BLaER1 treated with 17β-estradiol and CSF1 and Interleukin-3, amounts not matched to agents 10 nM and 100 nM (cell line): ENCODE results near the gene BCAP31.
"Not testable (repeated sequence)": the region's sequence is repeated elsewhere in the genome, so short reads cannot be mapped to it uniquely, and the experiment has no call there.

Experiments
- H3K27ac ChIP-seq, 11 experiments: shearing (Covaris generic); formaldehyde crosslinking; 2 replicates each; pipeline ENCODE4 v1.8.1; 2022
- H3K27me3 ChIP-seq, 11 experiments: shearing (Covaris generic); formaldehyde crosslinking; 2 replicates each; pipeline ENCODE4 v1.8.1; 2022
- H3K36me3 ChIP-seq, 11 experiments: shearing (Covaris generic); formaldehyde crosslinking; 2 replicates each; pipeline ENCODE4 v1.8.1; 2022
- H3K4me1 ChIP-seq, 10 experiments: shearing (Covaris generic); formaldehyde crosslinking; 2 replicates each; pipeline ENCODE4 v1.8.1; 2022
- H3K4me2 ChIP-seq, 11 experiments: shearing (Covaris generic); formaldehyde crosslinking; 2 replicates each; pipeline ENCODE4 v1.8.1; 2022
- H3K4me3 ChIP-seq, 10 experiments: shearing (Covaris generic); formaldehyde crosslinking; 2 replicates each; pipeline ENCODE4 v1.8.1; 2022
- H3K9ac ChIP-seq, 11 experiments: shearing (Covaris generic); formaldehyde crosslinking; 2 replicates each; pipeline ENCODE4 v1.8.1; 2022
- H3K9me3 ChIP-seq, 11 experiments: shearing (Covaris generic); formaldehyde crosslinking; replicated peaks in 1 of 11; 2 replicates each; pipeline ENCODE4 v1.8.1; 2022
- H4K20me1 ChIP-seq, 11 experiments: shearing (Covaris generic); formaldehyde crosslinking; 2 replicates each; pipeline ENCODE4 v1.8.1; 2022
- Cebpa-rat ChIP-seq, 11 experiments: shearing (Covaris generic); IDR thresholded peaks; 2 replicates each; pipeline ENCODE4 v1.8.1; 2022

Gene BCAP31

GRCh38 chrX:153692611-153693156 is 31.5 kb downstream of the BCAP31 start:
- no peak overlapping the region for H3K4me3 ChIP-seq
- no peak overlapping the region for H3K27ac ChIP-seq
- peaks cover 11 to 62% (median 34%) of the 10 kb centered on the region in 11 experiments; a peak in 21 of 22 replicates for H3K27me3 ChIP-seq
- no peak for TF ChIP-seq Cebpa-rat (IDR thresholded peaks at IDR 0.05)
- H3K4me1 ChIP-seq: peaks cover 0 to 20% (median 10%) of the 10 kb centered on the region in 10 experiments; a peak in 12 of 20 replicates
- peak overlapping the region in 1 of 11 experiments; percentile 18; a peak in 1 of 22 replicates for H3K9ac ChIP-seq
- peaks cover 0 to 66% (median 33%) of the 10 kb centered on the region in 11 experiments; a peak in 19 of 22 replicates for H4K20me1 ChIP-seq
- H3K9me3 ChIP-seq: peaks cover 0 to 16% (median 10%) of the 10 kb centered on the region in 11 experiments; a peak in 9 of 22 replicates
- peak overlapping the region in 6 of 11 experiments; percentile 32 to 53 (median 42); a peak in 12 of 22 replicates for H3K4me2 ChIP-seq
- H3K36me3 ChIP-seq: peaks cover 0 to 14% (median 0%) of the 10 kb centered on the region in 11 experiments; a peak in 7 of 22 replicates

- no peak overlapping the region for H3K9ac ChIP-seq
- peaks cover 11 to 55% (median 29%) of the 10 kb centered on the region in 11 experiments; a peak in 21 of 22 replicates for H3K27me3 ChIP-seq
- H3K36me3 ChIP-seq: peaks cover 0 to 9% (median 0%) of the 10 kb centered on the region in 11 experiments; a peak in 3 of 22 replicates
- no peak overlapping the region for H3K27ac ChIP-seq
- peak overlapping the region in 6 of 11 experiments; percentile 32 to 53 (median 42); a peak in 11 of 22 replicates for H3K4me2 ChIP-seq
- no peak for TF ChIP-seq Cebpa-rat (IDR thresholded peaks at IDR 0.05)
- peaks cover 0 to 20% (median 11%) of the 10 kb centered on the region in 10 experiments; a peak in 12 of 20 replicates for H3K4me1 ChIP-seq
- peaks cover 0 to 60% (median 29%) of the 10 kb centered on the region in 11 experiments; a peak in 18 of 22 replicates for H4K20me1 ChIP-seq
- peaks cover 0 to 19% (median 10%) of the 10 kb centered on the region in 11 experiments; a peak in 11 of 22 replicates for H3K9me3 ChIP-seq
- H3K4me3 ChIP-seq: no peak overlapping the region
Measured at GRCh38 chrX:153692003-153692402, 32.2 kb downstream of the BCAP31 start.

GRCh38 chrX:153691032-153691827 is 33.0 kb downstream of the BCAP31 start:
- H3K27ac ChIP-seq, H3K36me3 ChIP-seq, H3K4me3 ChIP-seq, H3K4me2 ChIP-seq, H3K9ac ChIP-seq: not testable (repeated sequence)
- peaks cover 0 to 53% (median 26%) of the 10 kb centered on the region in 11 experiments; a peak in 18 of 22 replicates for H4K20me1 ChIP-seq
- H3K4me1 ChIP-seq: peaks cover 0 to 20% (median 11%) of the 10 kb centered on the region in 10 experiments; a peak in 12 of 20 replicates
- peaks cover 0 to 25% (median 13%) of the 10 kb centered on the region in 11 experiments; a peak in 11 of 22 replicates for H3K9me3 ChIP-seq
- H3K27me3 ChIP-seq: peaks cover 11 to 48% (median 25%) of the 10 kb centered on the region in 11 experiments; a peak in 21 of 22 replicates

- peak overlapping the region in 2 of 11 experiments; percentile 28 to 31; a peak in 3 of 22 replicates for H3K4me2 ChIP-seq
- peaks cover 0 to 46% (median 22%) of the 10 kb centered on the region in 11 experiments; a peak in 17 of 22 replicates for H4K20me1 ChIP-seq
- peaks cover 0 to 20% (median 11%) of the 10 kb centered on the region in 10 experiments; a peak in 12 of 20 replicates for H3K4me1 ChIP-seq
- no peak overlapping the region for H3K9ac ChIP-seq
- TF ChIP-seq Cebpa-rat (IDR thresholded peaks at IDR 0.05): no peak
- H3K27ac ChIP-seq: no peak overlapping the region
- H3K27me3 ChIP-seq: peaks cover 3 to 46% (median 20%) of the 10 kb centered on the region in 11 experiments; a peak in 20 of 22 replicates
- no peaks in the 10 kb centered on the region; a peak in 2 of 22 replicates for H3K36me3 ChIP-seq
- H3K9me3 ChIP-seq: peaks cover 0 to 33% (median 21%) of the 10 kb centered on the region in 11 experiments; a peak in 11 of 22 replicates
- no peak overlapping the region for H3K4me3 ChIP-seq
Measured at GRCh38 chrX:153690466-153690865, 33.7 kb downstream of the BCAP31 start.

GRCh38 chrX:153689654-153690465 is 34.3 kb downstream of the BCAP31 start:
- peaks cover 0 to 44% (median 22%) of the 10 kb centered on the region in 11 experiments; a peak in 17 of 22 replicates for H4K20me1 ChIP-seq
- no peak overlapping the region for H3K4me3 ChIP-seq
- peaks cover 3 to 48% (median 20%) of the 10 kb centered on the region in 11 experiments; a peak in 20 of 22 replicates for H3K27me3 ChIP-seq
- no peak overlapping the region for H3K27ac ChIP-seq
- no peaks in the 10 kb centered on the region; a peak in 2 of 22 replicates for H3K36me3 ChIP-seq
- peak overlapping the region in 6 of 11 experiments; percentile 15 to 40 (median 30); a peak in 9 of 22 replicates for H3K4me2 ChIP-seq
- no peak overlapping the region for H3K9ac ChIP-seq
- H3K4me1 ChIP-seq: peaks cover 0 to 20% (median 11%) of the 10 kb centered on the region in 10 experiments; a peak in 12 of 20 replicates
- H3K9me3 ChIP-seq: peaks cover 0 to 36% (median 24%) of the 10 kb centered on the region in 11 experiments; a peak in 11 of 22 replicates
- TF ChIP-seq Cebpa-rat (IDR thresholded peaks at IDR 0.05): no peak

GRCh38 chrX:153688911-153689590 is 35.1 kb downstream of the BCAP31 start:
- no peak overlapping the region for H3K27ac ChIP-seq
- peak overlapping the region in 5 of 10 experiments; percentile 38 to 58 (median 47); a peak in 10 of 20 replicates for H3K4me3 ChIP-seq
- peaks cover 0 to 44% (median 22%) of the 10 kb centered on the region in 11 experiments; a peak in 17 of 22 replicates for H4K20me1 ChIP-seq
- peaks cover 3 to 45% (median 20%) of the 10 kb centered on the region in 11 experiments; a peak in 20 of 22 replicates for H3K27me3 ChIP-seq
- no peak for TF ChIP-seq Cebpa-rat (IDR thresholded peaks at IDR 0.05)
- H3K9ac ChIP-seq: 0 out of 22 replicates have a peak overlapping the region, but pooled peaks of 2 of the 11 experiments have one; percentile 46 to 61
- H3K9me3 ChIP-seq: peaks cover 3 to 40% (median 27%) of the 10 kb centered on the region in 11 experiments; a peak in 21 of 22 replicates
- peaks cover 0 to 20% (median 11%) of the 10 kb centered on the region in 10 experiments; a peak in 12 of 20 replicates for H3K4me1 ChIP-seq
- no peaks in the 10 kb centered on the region; a peak in 1 of 22 replicates for H3K36me3 ChIP-seq
- H3K4me2 ChIP-seq: peak overlapping the region; percentile 19 to 70 (median 64); a peak in 13 of 22 replicates

- H3K27ac ChIP-seq: no peak overlapping the region
- peak overlapping the region in 1 of 11 experiments; percentile 61; a peak in 3 of 22 replicates for H3K9ac ChIP-seq
- peak overlapping the region; percentile 19 to 70 (median 64); a peak in 17 of 22 replicates for H3K4me2 ChIP-seq
- peaks cover 0 to 20% (median 11%) of the 10 kb centered on the region in 10 experiments; a peak in 12 of 20 replicates for H3K4me1 ChIP-seq
- TF ChIP-seq Cebpa-rat (IDR thresholded peaks at IDR 0.05): no peak
- H3K9me3 ChIP-seq: peaks cover 9 to 46% (median 32%) of the 10 kb centered on the region in 11 experiments
- no peaks in the 10 kb centered on the region; a peak in 1 of 22 replicates for H3K36me3 ChIP-seq
- peak overlapping the region in 8 of 10 experiments; percentile 36 to 58 (median 43); a peak in 13 of 20 replicates for H3K4me3 ChIP-seq
- H3K27me3 ChIP-seq: peaks cover 3 to 40% (median 20%) of the 10 kb centered on the region in 11 experiments; a peak in 20 of 22 replicates
- H4K20me1 ChIP-seq: peaks cover 0 to 40% (median 21%) of the 10 kb centered on the region in 11 experiments; a peak in 17 of 22 replicates
Measured at GRCh38 chrX:153688506-153688905, 35.7 kb downstream of the BCAP31 start.
